ENCODE measurements around the gene WDSUB1. TPM values are rescaled to one million over a fixed set of nuclear protein-coding genes. Genes with fewer than 3 reads are reported as not detected.

WDSUB1 gene
- total RNA-seq, 3 donors from 2014 or later, result 7.5 to 12.5 (median 9.1) TPM

GRCh38 chr2:159199236-159199635 lies 87.3 kb downstream of the WDSUB1 start:
- Histone ChIP-seq H3K36me3 (ENCODE audit: low read depth) (no peaks in the 10 kb centered on the region), H3K4me3 (no peak overlapping the region), H3K9me3 (no peaks in the 10 kb centered on the region), H3K4me1 (ENCODE audit: low read depth) (peaks cover 2% of the 10 kb centered on the region)
- TF ChIP-seq CTCF (IDR thresholded peaks at IDR 0.05), result no peak
- DNase-seq (no peak), ATAC-seq (no peak)
- intact Hi-C loops (cut with DNase I, micrococcal nuclease), result no loop called here

GRCh38 chr2:159196393-159196925 lies 90.0 kb downstream of the WDSUB1 start:
- H3K36me3 ChIP-seq (ENCODE audit: low read depth), result no peaks in the 10 kb centered on the region
- intact Hi-C loops (cut with DNase I, micrococcal nuclease), result no loop called here
- no peak for ATAC-seq
- no peaks in the 10 kb centered on the region for H3K9me3 ChIP-seq
- DNase-seq, result no peak
- H3K4me1 ChIP-seq (ENCODE audit: low read depth), result peaks cover 2% of the 10 kb centered on the region
- no peak for TF ChIP-seq CTCF (IDR thresholded peaks at IDR 0.05)
- no peak overlapping the region for H3K4me3 ChIP-seq

GRCh38 chr2:159195697-159196096 lies 90.8 kb downstream of the WDSUB1 start:
- Histone ChIP-seq H3K36me3 (ENCODE audit: low read depth) (no peaks in the 10 kb centered on the region), H3K4me1 (ENCODE audit: low read depth) (no peaks in the 10 kb centered on the region), H3K4me3 (no peak overlapping the region), H3K9me3 (no peaks in the 10 kb centered on the region)
- no peak for DNase-seq
- ATAC-seq, result no peak
- intact Hi-C loops (cut with DNase I, micrococcal nuclease), result no loop called here
- TF ChIP-seq CTCF (IDR thresholded peaks at IDR 0.05), result no peak

- Histone ChIP-seq H3K9me3 (no peaks in the 10 kb centered on the region), H3K4me3 (no peak overlapping the region), H3K36me3 (ENCODE audit: low read depth) (no peaks in the 10 kb centered on the region), H3K4me1 (ENCODE audit: low read depth) (no peaks in the 10 kb centered on the region)
- intact Hi-C loops (cut with DNase I, micrococcal nuclease), result no loop called here
- DNase-seq (no peak), ATAC-seq (no peak)
- TF ChIP-seq CTCF (IDR thresholded peaks at IDR 0.05), result no peak
Observed at GRCh38 chr2:159194241-159194640, 92.3 kb downstream of the WDSUB1 start.

GRCh38 chr2:159193791-159194190 lies 92.7 kb downstream of the WDSUB1 start:
- TF ChIP-seq CTCF (IDR thresholded peaks at IDR 0.05), result no peak
- Histone ChIP-seq H3K4me3 (no peak overlapping the region), H3K9me3 (no peaks in the 10 kb centered on the region), H3K4me1 (ENCODE audit: low read depth) (no peaks in the 10 kb centered on the region), H3K36me3 (ENCODE audit: low read depth) (no peaks in the 10 kb centered on the region)
- intact Hi-C loops (cut with DNase I, micrococcal nuclease), result no loop called here
- ATAC-seq (no peak), DNase-seq (no peak)

GRCh38 chr2:159192371-159192918 lies 94.1 kb downstream of the WDSUB1 start:
- Histone ChIP-seq H3K36me3 (ENCODE audit: low read depth) (peaks cover 3% of the 10 kb centered on the region), H3K4me1 (ENCODE audit: low read depth) (no peaks in the 10 kb centered on the region), H3K9me3 (no peaks in the 10 kb centered on the region), H3K4me3 (no peak overlapping the region)
- no peak for DNase-seq
- no peak for TF ChIP-seq CTCF (IDR thresholded peaks at IDR 0.05)
- ATAC-seq, result no peak
- intact Hi-C loops (cut with DNase I, micrococcal nuclease), result no loop called here
